ENCODE measurements around the gene TNFRSF9. TPM values are rescaled to one million over a fixed set of nuclear protein-coding genes. Genes with fewer than 3 reads are reported as not detected.
"Not testable (repeated sequence)": the region's sequence is repeated elsewhere in the genome, so short reads cannot be mapped to it uniquely, and the experiment has no call there.

Gene TNFRSF9
- total RNA-seq, 1 experiment from 2014 or later, result 0.23 TPM

DNA sequence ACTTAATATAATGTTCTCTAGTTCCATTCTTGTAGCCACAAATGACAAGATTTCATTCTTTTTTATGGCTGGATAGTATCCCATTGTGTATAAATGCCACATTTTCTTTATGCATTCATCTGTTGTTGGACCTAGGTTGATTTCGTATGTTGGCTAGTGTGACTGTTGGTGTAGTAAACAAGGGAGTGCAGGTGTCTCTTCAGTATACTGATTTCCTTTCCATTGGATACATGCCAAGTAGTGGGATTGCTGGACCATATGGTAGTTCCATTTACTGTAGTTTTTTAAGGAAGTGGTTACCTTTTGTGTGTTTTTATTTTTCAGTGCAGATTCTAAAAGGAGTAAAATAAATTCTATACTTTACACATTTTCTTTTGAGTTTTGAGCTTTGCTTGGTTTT lies 26.6 kb upstream of the TNFRSF9 start:
- no peak overlapping the region for H3K27ac ChIP-seq (ENCODE audit: low read length)
- H3K4me1 ChIP-seq (ENCODE audit: control insufficient read depth, insufficient read depth, low read length), result peaks cover 18% of the 10 kb centered on the region
- BruUV-seq (replicated peaks), result TSS peak; percentile 1
- peaks cover 35% of the 10 kb centered on the region for H3K36me3 ChIP-seq (ENCODE audit: control insufficient read depth, insufficient read depth, low read length)
- in situ Hi-C loops (cut with HindIII; ENCODE audit: low pct_unique_long_range_greater_than_20kb, low sequenced_read_pairs) (no loop called here), intact Hi-C loops (cut with micrococcal nuclease; ENCODE audit: unreplicated experiment) (no loop called here)
- POLR2A ChIA-PET, result interaction anchor here (0.5 kb wide), 1 partner anchor 54 kb away, joined by 3 read pairs; no protein-coding TSS in a partner anchor
- no peak overlapping the region for H3K4me3 ChIP-seq (ENCODE audit: low read depth in 2 of 2, low read length in 2 of 2)
- no peak for TF ChIP-seq TCF7L2 (IDR thresholded peaks at IDR 0.05; ENCODE audit: low read depth, low read length)
- no peak for TF ChIP-seq POLR2AphosphoS5 (IDR thresholded peaks at IDR 0.05; ENCODE audit: low read depth, low read length)
- TF ChIP-seq, protein P1, sequence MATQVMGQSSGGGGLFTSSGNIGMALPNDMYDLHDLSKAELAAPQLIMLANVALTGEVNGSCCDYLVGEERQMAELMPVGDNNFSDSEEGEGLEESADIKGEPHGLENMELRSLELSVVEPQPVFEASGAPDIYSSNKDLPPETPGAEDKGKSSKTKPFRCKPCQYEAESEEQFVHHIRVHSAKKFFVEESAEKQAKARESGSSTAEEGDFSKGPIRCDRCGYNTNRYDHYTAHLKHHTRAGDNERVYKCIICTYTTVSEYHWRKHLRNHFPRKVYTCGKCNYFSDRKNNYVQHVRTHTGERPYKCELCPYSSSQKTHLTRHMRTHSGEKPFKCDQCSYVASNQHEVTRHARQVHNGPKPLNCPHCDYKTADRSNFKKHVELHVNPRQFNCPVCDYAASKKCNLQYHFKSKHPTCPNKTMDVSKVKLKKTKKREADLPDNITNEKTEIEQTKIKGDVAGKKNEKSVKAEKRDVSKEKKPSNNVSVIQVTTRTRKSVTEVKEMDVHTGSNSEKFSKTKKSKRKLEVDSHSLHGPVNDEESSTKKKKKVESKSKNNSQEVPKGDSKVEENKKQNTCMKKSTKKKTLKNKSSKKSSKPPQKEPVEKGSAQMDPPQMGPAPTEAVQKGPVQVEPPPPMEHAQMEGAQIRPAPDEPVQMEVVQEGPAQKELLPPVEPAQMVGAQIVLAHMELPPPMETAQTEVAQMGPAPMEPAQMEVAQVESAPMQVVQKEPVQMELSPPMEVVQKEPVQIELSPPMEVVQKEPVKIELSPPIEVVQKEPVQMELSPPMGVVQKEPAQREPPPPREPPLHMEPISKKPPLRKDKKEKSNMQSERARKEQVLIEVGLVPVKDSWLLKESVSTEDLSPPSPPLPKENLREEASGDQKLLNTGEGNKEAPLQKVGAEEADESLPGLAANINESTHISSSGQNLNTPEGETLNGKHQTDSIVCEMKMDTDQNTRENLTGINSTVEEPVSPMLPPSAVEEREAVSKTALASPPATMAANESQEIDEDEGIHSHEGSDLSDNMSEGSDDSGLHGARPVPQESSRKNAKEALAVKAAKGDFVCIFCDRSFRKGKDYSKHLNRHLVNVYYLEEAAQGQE (IDR thresholded peaks at IDR 0.05; ENCODE audit: insufficient read depth in 1 of 2, low read depth in 2 of 2, low read length in 1 of 2), result no peak
- TF ChIP-seq SIN3A (IDR thresholded peaks at IDR 0.05; ENCODE audit: borderline replicate concordance, insufficient read depth, low read depth, low read length), result no peak
- CTCF ChIA-PET, result no interaction called here
- ATAC-seq (no peak), DNase-seq (ENCODE audit: low read depth, low spot score) (no peak)
- H3K27me3 ChIP-seq (ENCODE audit: control insufficient read depth, insufficient read depth, low read length), result no peaks in the 10 kb centered on the region
- H3K9me3 ChIP-seq (ENCODE audit: control insufficient read depth, insufficient read depth, low read depth, low read length), result no peaks in the 10 kb centered on the region

DNA sequence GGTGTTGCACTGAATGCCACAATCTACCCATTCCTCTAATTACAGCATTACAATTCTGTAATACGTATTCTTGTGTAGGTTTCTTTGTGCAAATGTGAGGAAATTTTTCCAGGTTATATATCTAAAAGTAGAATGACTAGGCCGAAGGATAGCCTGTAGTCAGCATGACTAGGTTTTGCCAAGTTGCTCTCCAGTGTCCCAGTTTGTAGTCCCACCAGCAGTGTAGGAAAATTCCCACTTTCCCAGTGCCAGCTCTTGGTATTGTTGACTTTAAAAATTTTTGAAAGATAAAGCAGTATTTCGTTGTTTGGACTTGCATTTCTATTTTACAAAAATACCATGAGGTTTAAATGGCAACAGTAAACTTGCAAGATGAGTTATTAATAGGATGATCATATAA lies 23.8 kb upstream of the TNFRSF9 start:
- intact Hi-C loops (cut with micrococcal nuclease; ENCODE audit: unreplicated experiment) (no loop called here), in situ Hi-C loops (cut with HindIII; ENCODE audit: low pct_unique_long_range_greater_than_20kb, low sequenced_read_pairs) (no loop called here)
- Histone ChIP-seq H3K4me1 (ENCODE audit: control insufficient read depth, insufficient read depth, low read length) (peaks cover 22% of the 10 kb centered on the region), H3K27me3 (ENCODE audit: control insufficient read depth, insufficient read depth, low read length) (no peaks in the 10 kb centered on the region), H3K4me3 (ENCODE audit: low read depth in 2 of 2, low read length in 2 of 2) (no peak overlapping the region), H3K27ac (ENCODE audit: low read length) (0 out of 2 replicates have a peak overlapping the region, but pooled peaks have one; percentile 8), H3K9me3 (ENCODE audit: control insufficient read depth, insufficient read depth, low read depth, low read length) (no peaks in the 10 kb centered on the region), H3K36me3 (ENCODE audit: control insufficient read depth, insufficient read depth, low read length) (peaks cover 25% of the 10 kb centered on the region)
- ChIA-PET CTCF (no interaction called here), POLR2A (no interaction called here)
- TSS peak; percentile 9 for BruUV-seq (replicated peaks)
- TF ChIP-seq POLR2AphosphoS5 (IDR thresholded peaks at IDR 0.05; ENCODE audit: low read depth, low read length) (no peak), SIN3A (IDR thresholded peaks at IDR 0.05; ENCODE audit: borderline replicate concordance, insufficient read depth, low read depth, low read length) (no peak), TCF7L2 (IDR thresholded peaks at IDR 0.05; ENCODE audit: low read depth, low read length) (no peak)
- TF ChIP-seq, protein P1 (IDR thresholded peaks at IDR 0.05; ENCODE audit: insufficient read depth in 1 of 2, low read depth in 2 of 2, low read length in 1 of 2), result no peak
- TF ChIP-seq, protein P2, sequence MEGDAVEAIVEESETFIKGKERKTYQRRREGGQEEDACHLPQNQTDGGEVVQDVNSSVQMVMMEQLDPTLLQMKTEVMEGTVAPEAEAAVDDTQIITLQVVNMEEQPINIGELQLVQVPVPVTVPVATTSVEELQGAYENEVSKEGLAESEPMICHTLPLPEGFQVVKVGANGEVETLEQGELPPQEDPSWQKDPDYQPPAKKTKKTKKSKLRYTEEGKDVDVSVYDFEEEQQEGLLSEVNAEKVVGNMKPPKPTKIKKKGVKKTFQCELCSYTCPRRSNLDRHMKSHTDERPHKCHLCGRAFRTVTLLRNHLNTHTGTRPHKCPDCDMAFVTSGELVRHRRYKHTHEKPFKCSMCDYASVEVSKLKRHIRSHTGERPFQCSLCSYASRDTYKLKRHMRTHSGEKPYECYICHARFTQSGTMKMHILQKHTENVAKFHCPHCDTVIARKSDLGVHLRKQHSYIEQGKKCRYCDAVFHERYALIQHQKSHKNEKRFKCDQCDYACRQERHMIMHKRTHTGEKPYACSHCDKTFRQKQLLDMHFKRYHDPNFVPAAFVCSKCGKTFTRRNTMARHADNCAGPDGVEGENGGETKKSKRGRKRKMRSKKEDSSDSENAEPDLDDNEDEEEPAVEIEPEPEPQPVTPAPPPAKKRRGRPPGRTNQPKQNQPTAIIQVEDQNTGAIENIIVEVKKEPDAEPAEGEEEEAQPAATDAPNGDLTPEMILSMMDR (IDR thresholded peaks at IDR 0.05), result no peak
- DNase-seq (ENCODE audit: low read depth, low spot score) (no peak), ATAC-seq (no peak)

DNA sequence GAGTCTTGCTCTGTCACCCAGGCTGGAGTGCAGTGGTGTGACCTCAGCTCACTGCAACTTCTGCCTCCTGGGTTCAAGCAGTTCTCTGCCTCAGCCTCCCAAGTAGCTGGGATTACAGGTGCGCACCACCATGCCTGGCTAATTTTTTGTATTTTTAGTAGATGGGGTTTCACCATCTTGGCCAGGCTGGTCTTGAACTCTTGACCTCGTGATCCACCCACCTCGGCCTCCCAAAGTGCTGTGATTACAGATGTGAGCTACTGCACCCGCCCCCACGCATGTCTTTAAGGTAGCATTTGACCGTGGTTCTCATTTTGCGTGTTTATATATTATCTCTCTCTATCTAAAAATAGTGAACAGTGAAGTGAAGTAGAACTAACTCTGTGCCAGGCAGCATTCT lies 23.2 kb upstream of the TNFRSF9 start:
- Histone ChIP-seq H3K4me1 (ENCODE audit: control insufficient read depth, insufficient read depth, low read length) (peaks cover 22% of the 10 kb centered on the region), H3K36me3 (ENCODE audit: control insufficient read depth, insufficient read depth, low read length) (peaks cover 20% of the 10 kb centered on the region), H3K27ac (ENCODE audit: low read length) (0 out of 2 replicates have a peak overlapping the region, but pooled peaks have one; percentile 8)
- H3K27me3 ChIP-seq (ENCODE audit: control insufficient read depth, insufficient read depth, low read length); DNase-seq (ENCODE audit: low read depth, low spot score); intact Hi-C loops (cut with micrococcal nuclease; ENCODE audit: unreplicated experiment); ATAC-seq; H3K9me3 ChIP-seq (ENCODE audit: control insufficient read depth, insufficient read depth, low read depth, low read length); in situ Hi-C loops (cut with HindIII; ENCODE audit: low pct_unique_long_range_greater_than_20kb, low sequenced_read_pairs); CTCF ChIA-PET; BruUV-seq (replicated peaks); H3K4me3 ChIP-seq (ENCODE audit: low read depth in 2 of 2, low read length in 2 of 2): not testable (repeated sequence)
- POLR2A ChIA-PET, result interaction anchor here (0.6 to 0.7 kb wide), 2 partner anchors 240 to 265 kb away, joined by 3 to 6 read pairs; no protein-coding TSS in a partner anchor

DNA sequence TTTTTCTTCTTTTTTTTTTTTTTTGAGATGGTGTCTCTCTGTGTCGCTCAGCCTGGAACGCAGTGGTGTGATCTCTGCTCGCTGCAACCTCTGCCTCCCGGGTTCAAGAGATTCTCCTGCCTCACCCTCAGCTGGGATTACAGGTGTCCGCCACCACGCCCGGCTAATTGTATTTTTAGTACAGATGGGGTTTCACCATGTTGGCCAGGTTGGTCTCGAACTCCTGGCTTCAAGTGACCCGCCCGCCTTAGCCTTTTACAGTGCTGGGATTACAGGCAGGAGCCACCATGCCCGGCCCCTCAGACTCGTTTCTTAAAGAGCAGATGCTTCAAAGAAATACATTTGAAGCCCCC lies 22.7 kb upstream of the TNFRSF9 start:
- H3K27ac ChIP-seq (ENCODE audit: low read length); CTCF ChIA-PET; H3K9me3 ChIP-seq (ENCODE audit: control insufficient read depth, insufficient read depth, low read depth, low read length); BruUV-seq (replicated peaks); ATAC-seq; in situ Hi-C loops (cut with HindIII; ENCODE audit: low pct_unique_long_range_greater_than_20kb, low sequenced_read_pairs); H3K27me3 ChIP-seq (ENCODE audit: control insufficient read depth, insufficient read depth, low read length); DNase-seq (ENCODE audit: low read depth, low spot score); H3K4me3 ChIP-seq (ENCODE audit: low read depth in 2 of 2, low read length in 2 of 2); intact Hi-C loops (cut with micrococcal nuclease; ENCODE audit: unreplicated experiment): not testable (repeated sequence)
- Histone ChIP-seq H3K4me1 (ENCODE audit: control insufficient read depth, insufficient read depth, low read length) (peaks cover 22% of the 10 kb centered on the region), H3K36me3 (ENCODE audit: control insufficient read depth, insufficient read depth, low read length) (peaks cover 18% of the 10 kb centered on the region)
- POLR2A ChIA-PET, result interaction anchor here (0.7 kb wide), 1 partner anchor 240 kb away, joined by 3 read pairs; no protein-coding TSS in a partner anchor

Measured in Panc1 (cell line).